PFSK-1 (cell line): ENCODE measurements around the gene DPPA4.

ENCODE experiments used
- REST ChIP-seq, 2 experiments: IDR thresholded peaks; 2 replicates each; pipeline versions ENCODE4 v1.6.1 to v1.8.0; 2011 to 2012; ENCODE audit warnings: low read depth in 2 of 2, low read length in 2 of 2, control low read depth in 1 of 2, inconsistent platforms in 1 of 2, mild to moderate bottlenecking in 1 of 2, moderate library complexity in 1 of 2; ENCODE audit not compliant: insufficient read depth in 1 of 2
- SIN3A ChIP-seq: IDR thresholded peaks from 2 replicates; pipeline ENCODE4 v1.6.1; 2012; ENCODE audit warnings: mild to moderate bottlenecking, low read length, moderate library complexity, borderline replicate concordance; ENCODE audit not compliant: insufficient read depth

- TF ChIP-seq REST (IDR thresholded peaks at IDR 0.05; ENCODE audit: insufficient read depth in 1 of 2, low read depth in 2 of 2, low read length in 2 of 2) (no peak), SIN3A (no peak)
Measured at GRCh38 chr3:109339197-109339596, 1.9 kb upstream of the DPPA4 start.
